Bronchial epithelial cell (primary cell): ENCODE results near the gene HP. TPM values are rescaled to one million over a fixed set of nuclear protein-coding genes. Genes with fewer than 3 reads are reported as not detected.
A peak's percentile ranks its signal among the peaks of the same experiment; 100 is the strongest.

Experiments used
- DNase-seq: peaks from one replicate; pipeline ENCODE4 v3.0.0-alpha.2; 2010; ENCODE audit warnings: low read depth
- FAIRE-seq: peaks from 2 replicates; lab custom pipeline; 2011; peaks lifted over from hg19 to GRCh38; lab: Jason Lieb, UNC
- H3K27me3 ChIP-seq: 2 replicates; pipeline ENCODE4 v1.5.1; 2011; ENCODE audit warnings: low read length; ENCODE audit not compliant: control insufficient read depth, insufficient read depth
- H3K36me3 ChIP-seq: 2 replicates; pipeline ENCODE4 v1.5.1; 2011; ENCODE audit warnings: low read length; ENCODE audit not compliant: control insufficient read depth, insufficient read depth
- H3K4me3 ChIP-seq: 2 replicates; pipeline ENCODE4 v1.5.1; 2011; ENCODE audit warnings: mild to moderate bottlenecking, low read depth, low read length, control low read depth
- CTCF ChIP-seq: IDR thresholded peaks from 2 replicates; pipeline ENCODE4 v1.5.1; 2011; ENCODE audit warnings: mild to moderate bottlenecking, moderate library complexity, low read length, control low read depth, inconsistent platforms; ENCODE audit not compliant: insufficient read depth, severe bottlenecking
- total RNA-seq: library from RNA; depleted of rRNA; stranded (reverse); fragments of >200 nt; gene quantifications from 2 replicates; pipeline ENCODE4 v1.2.1, GENCODE V29; 2014

Gene HP
- total RNA-seq, 1 donor from 2014 or later: not detected

GRCh38 chr16:72060405-72060804 is 6.1 kb downstream of the HP start:
- H3K4me3 ChIP-seq: no peak overlapping the region
- no peaks in the 10 kb centered on the region for H3K36me3 ChIP-seq
- DNase-seq (no peak), FAIRE-seq (no peak)
- H3K27me3 ChIP-seq: no peaks in the 10 kb centered on the region
- TF ChIP-seq CTCF: no peak

GRCh38 chr16:72061564-72061963 is 7.3 kb downstream of the HP start:
- TF ChIP-seq CTCF: no peak
- FAIRE-seq: no peak

GRCh38 chr16:72064361-72064894 is 10.1 kb downstream of the HP start:
- DNase-seq (no peak), FAIRE-seq (no peak)
- Histone ChIP-seq H3K4me3 (no peak overlapping the region), H3K27me3 (no peaks in the 10 kb centered on the region), H3K36me3 (no peaks in the 10 kb centered on the region)
- no peak for TF ChIP-seq CTCF

More at GRCh38 chr16:72061564-72061963, 7.3 kb downstream of the HP start:
- H3K27me3 ChIP-seq: no peaks in the 10 kb centered on the region
- DNase-seq: no peak
- H3K36me3 ChIP-seq: no peaks in the 10 kb centered on the region
- H3K4me3 ChIP-seq: no peak overlapping the region

GRCh38 chr16:72066747-72067146 is 12.4 kb downstream of the HP start:
- FAIRE-seq (no peak), DNase-seq (peak; percentile 39)
- H3K4me3 ChIP-seq: no peak overlapping the region
- H3K27me3 ChIP-seq: no peaks in the 10 kb centered on the region
- TF ChIP-seq CTCF: peak; percentile 70
- H3K36me3 ChIP-seq: no peaks in the 10 kb centered on the region

- TF ChIP-seq CTCF: no peak
- Histone ChIP-seq H3K27me3 (no peaks in the 10 kb centered on the region), H3K4me3 (no peak overlapping the region), H3K36me3 (no peaks in the 10 kb centered on the region)
- FAIRE-seq (no peak), DNase-seq (peak; percentile 71)
These were observed 14.6 kb downstream of the HP start for GRCh38 chr16:72068930-72069329.

GRCh38 chr16:72072514-72073342 is 18.4 kb downstream of the HP start:
- Histone ChIP-seq H3K36me3 (no peaks in the 10 kb centered on the region), H3K27me3 (no peaks in the 10 kb centered on the region), H3K4me3 (no peak overlapping the region)
- DNase-seq (no peak), FAIRE-seq (no peak)
- TF ChIP-seq CTCF: no peak
